ENCODE results near the gene FN3K.

FN3K gene

GRCh38 chr17:82703935-82704865 lies 31.2 kb upstream of the FN3K start:
- DNase-seq = no peak

- DNase-seq = no peak
Measured at GRCh38 chr17:82704886-82705285, 30.5 kb upstream of the FN3K start.

GRCh38 chr17:82705756-82706155 lies 29.7 kb upstream of the FN3K start:
- DNase-seq = no peak

- no peak for DNase-seq
Measured at GRCh38 chr17:82709024-82709675, 26.3 kb upstream of the FN3K start.

DNA sequence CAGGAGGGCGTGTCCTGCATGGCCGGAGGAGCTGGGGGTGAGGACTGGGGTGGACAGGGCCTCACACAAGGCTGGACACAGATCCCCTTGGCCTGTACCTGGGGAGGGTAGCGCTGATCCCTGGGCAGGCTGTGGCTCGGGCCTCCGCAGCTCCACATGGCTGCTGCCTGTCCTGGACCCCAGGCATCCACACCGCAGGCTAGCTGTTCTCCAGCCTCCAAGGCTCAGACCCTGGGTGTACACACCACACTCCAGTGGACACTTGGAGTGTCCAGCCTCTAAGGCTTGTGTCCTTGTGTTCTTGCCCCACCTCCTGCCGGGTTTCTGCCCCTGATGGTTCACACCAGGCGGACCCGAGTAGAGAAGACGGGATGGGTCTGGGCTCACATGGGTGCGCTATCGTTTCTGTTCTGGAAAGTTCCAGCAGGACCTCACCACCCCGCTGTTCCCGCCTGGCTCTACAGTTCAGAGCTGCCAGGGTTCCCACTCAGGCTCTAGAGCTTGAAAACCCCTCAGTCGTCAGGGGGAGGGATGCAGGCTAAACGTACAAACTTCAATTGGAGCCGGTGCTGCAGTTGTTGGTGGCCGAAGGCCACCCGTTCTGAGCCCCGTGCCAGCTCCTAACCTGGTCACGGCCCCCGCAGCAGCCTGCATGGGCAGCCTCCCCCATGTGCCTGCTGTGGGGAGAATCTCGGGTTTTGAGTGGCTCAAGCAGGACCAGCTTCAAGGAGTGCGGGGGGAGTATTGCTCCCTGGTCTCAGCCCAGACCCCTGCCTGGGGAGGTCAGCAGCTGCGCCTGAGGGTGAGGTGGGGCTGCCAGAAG lies 25.5 kb upstream of the FN3K start:
- no peak for DNase-seq

- DNase-seq = no peak
Measured at GRCh38 chr17:82710499-82711232, 24.7 kb upstream of the FN3K start.

DNA sequence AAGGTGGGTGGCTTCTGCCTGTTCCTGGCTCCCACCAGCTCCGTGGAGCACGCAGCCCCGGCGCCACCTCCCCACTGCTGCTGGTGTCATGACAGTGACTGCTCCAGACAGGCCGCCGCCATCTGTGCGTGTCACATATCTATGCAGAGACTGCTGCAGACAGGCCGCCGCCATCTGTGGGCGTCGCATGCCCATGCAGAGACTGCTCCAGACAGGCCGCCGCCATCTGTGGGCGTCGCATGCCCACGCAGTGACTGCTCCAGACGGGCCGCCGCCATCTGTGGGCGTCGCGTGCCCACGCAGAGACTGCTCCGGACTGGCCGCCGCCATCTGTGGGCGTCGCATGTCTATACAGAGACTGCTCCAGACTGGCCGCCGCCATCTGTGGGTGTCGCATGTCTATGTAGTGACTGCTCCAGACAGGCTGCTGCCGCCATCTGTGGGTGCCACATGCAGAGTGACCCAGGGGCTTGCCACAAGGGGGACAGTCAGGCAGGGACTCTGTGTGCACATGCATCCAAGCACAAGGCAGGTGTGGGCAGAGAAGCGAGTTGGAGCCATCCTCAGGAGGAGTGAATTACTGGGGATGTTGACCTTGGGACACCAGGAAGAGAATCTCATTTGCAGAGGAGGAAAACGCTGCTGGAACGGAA lies 22.2 kb upstream of the FN3K start:
- no peak for DNase-seq

DNA sequence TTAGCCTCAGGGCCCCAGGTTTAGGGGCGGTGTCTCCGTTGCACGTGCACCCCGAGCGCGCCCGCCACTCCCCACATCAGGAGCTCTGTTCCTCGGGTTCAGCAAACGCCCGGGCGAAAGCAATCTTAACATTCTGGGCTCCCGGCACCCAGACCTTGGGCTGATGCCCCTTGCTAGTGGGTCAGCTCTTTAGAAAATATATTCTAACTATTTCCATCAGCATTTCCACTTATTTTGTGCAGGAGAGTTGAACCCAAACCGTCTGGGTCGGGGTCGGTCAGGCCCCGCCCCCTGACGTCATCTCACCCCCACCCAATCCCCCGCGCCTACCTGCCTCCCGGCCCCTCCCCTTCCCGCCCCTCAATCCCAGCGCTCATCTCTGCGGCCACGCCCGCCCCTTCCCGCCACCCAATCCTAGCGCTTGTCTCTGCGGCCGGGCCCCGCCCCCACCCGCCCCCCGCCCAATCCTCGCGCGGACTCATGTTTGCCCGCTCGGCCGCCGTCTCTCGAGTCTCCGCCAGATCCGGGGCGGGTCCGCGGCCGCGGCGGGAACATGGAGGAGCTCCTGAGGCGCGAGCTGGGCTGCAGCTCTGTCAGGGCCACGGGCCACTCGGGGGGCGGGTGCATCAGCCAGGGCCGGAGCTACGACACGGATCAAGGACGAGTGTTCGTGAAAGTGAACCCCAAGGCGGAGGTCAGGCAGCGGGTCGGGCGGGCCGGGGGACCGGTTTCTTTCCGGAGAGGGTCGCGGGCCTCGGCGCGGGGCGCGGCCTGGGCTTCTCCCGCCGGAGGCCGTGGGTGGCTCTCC lies 19.0 kb upstream of the FN3K start, which contains the start of gene FN3KRP:
Gene FN3KRP, plus strand, starts transcription at position 504 of the 808 bp plus-strand sequence. Its CDS starts 50 bp downstream, at position 554.
- peak; percentile 95 for DNase-seq

DNA sequence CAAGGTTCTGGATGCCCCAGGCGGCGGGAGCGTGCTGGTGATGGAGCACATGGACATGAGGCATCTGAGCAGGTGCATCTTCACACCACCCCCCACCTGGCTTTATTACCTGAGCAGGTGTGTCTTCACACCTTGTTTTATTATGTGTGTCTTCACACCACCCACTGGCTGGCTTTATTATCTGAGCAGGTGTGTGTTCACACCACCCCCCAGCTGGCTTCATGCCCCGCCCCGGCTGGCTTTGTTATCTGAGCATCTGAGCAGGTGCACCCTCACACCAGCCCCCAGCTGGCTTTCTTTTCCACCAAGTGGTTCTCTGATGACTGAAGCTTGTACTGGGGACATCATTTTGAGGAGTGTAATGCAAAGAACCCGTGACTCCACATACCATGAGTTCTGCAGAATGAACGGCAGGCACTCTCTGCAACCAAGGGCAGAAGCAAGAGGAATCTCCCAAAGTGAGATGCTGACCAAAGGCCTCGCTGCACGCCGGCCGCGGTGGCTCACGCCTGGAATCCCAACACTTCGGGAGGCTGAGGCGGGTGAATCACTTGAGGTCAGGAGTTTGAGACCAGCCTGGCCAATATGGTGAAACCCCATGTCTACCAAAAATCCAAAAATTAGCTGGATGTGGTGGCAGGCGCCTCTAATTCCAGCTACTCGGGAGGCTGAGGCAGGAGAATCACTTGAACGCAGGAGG lies 16.3 kb upstream of the FN3K start:
- no peak for DNase-seq

DNA sequence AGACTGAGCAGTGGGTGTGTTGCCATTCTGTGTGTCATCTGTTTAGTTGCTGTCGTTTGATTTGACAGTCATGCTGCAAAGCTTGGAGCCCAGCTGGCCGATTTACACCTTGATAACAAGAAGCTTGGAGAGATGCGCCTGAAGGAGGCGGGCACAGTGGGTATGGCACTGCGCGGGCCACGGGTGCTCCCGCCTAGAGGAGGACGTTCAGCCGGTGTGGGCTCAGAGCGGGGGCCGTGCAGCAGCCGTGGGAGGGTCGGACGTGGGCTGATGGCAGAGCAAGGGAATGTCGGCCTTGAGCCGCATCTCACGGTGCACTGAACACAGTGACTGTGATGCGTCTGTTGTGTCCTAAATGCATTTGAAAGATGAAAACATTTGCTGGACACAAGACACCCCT lies 15.2 kb upstream of the FN3K start:
- DNase-seq = no peak

GRCh38 chr17:82722341-82723013 lies 12.9 kb upstream of the FN3K start:
- DNase-seq = no peak

GRCh38 chr17:82723169-82723807 lies 12.1 kb upstream of the FN3K start:
- no peak for DNase-seq

DNA sequence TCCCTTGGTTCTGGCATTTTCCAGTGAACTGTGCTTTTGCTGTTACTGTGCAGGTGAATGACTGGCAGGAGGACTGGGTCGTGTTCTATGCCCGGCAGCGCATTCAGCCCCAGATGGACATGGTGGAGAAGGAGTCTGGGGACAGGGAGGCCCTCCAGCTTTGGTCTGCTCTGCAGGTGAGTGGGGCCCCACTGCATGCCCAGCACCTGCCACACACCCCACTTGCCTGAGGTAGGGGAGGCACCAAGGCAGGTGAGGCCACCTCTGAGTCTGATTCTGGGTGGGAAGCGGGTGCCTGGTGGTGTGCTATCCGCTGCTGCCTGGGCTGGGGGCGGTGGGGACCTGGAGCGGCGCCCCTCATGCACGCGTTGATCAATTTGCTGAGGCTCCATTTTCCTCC lies 9.0 kb upstream of the FN3K start:
- no peak for DNase-seq

DNA sequence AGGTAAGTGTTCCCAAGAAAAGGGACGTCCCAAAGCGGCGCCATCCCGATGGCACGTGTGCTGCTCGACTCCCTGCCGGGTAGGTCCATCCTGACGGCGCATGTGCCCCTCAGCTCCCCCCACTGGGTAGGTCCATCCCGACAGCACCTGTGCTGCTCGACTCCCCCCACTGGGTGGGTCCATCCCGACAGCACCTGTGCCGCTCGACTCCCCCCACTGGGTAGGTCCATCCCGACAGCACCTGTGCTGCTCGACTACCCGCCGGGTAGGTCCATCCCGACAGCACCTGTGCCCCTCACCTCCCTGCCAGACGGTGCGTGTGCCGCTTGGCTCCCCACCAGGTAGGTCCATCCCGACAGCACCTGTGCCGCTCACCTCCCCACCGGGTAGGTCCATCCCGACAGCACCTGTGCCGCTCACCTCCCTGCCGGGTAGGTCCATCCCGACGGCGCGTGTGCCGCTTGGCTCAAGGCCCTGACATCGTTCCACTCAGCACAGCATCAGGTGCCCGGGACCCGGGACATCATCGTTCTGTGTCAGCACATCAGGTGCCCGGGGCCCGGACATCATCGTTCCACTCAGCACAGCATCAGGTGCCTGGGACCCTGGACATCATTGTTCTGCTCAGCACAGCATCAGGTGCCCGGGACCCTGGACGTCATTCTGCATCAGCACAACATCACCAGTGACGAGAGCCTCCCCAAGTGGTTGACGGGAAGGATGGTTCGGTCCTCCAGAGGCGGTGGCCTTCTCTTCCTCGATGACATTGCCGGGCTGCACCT lies 5.7 kb upstream of the FN3K start:
- DNase-seq = no peak

- no peak for DNase-seq
Measured at GRCh38 chr17:82732118-82732743, 3.2 kb upstream of the FN3K start.

DNA sequence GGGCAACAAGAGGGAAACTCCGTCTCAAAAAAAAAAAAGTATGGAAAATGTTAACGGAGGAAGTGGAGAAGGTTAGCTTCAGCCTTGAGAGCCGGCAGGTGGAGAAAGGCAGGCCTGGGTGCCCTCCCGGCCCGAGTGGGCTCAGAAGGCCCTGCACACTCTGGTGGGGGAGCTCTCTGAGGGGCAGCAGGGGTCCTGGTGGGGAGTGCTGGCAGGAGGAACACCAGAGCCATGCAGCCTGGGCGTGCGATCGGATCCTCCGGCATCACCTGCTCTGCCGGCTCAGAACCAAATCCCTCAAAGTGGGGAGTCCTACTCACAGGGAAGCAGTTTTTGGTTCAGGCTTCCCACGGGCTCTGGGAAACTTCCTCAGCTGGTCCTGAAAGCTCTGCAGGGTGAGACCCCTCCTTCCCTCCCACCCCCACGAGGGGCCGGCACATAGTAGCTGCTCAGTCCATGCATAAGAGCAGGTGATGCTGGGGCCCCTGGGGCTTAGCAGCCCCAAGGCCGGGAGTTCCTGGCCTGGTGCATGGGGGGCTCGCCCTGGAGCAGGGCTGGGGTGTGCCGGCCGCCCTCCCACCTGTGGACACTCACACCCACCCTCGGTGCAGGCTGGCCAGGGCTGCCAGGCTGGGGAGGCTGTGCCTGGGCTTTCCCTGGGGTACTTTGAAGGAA lies 1.2 kb downstream of the FN3K start:
- no peak for DNase-seq
